Epithelial cell of umbilical artery (primary cell): ENCODE data around the gene SSBP3. TPM values are rescaled to one million over a fixed set of nuclear protein-coding genes. Genes with fewer than 3 reads are reported as not detected.

Experiments
- total RNA-seq: library from RNA; depleted of rRNA; stranded (reverse); fragments of >200 nt; gene quantifications from 2 replicates; pipeline ENCODE4 v1.2.3, GENCODE V29; 2014

SSBP3 gene
- total RNA-seq, result 8.8 and 11.4 TPM in 2 replicates

GRCh38 chr1:54406339-54407153, at the start of gene SSBP3:
TSS of gene SSBP3 (minus strand) at chr1:54406394.

DNA sequence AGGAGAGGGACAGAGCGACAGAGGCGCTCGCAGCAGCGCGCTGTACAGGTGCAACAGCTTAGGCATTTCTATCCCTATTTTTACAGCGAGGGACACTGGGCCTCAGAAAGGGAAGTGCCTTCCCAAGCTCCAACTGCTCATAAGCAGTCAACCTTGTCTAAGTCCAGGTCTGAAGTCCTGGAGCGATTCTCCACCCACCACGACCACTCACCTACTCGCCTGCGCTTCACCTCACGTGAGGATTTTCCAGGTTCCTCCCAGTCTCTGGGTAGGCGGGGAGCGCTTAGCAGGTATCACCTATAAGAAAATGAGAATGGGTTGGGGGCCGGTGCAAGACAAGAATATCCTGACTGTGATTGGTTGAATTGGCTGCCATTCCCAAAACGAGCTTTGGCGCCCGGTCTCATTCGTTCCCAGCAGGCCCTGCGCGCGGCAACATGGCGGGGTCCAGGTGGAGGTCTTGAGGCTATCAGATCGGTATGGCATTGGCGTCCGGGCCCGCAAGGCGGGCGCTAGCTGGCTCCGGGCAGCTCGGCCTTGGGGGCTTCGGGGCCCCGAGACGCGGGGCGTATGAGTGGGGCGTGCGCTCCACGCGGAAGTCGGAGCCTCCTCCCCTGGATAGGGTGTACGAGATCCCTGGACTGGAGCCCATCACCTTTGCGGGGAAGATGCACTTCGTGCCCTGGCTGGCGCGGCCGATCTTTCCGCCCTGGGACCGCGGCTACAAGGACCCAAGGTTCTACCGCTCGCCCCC, 206.3 kb downstream of the SSBP3 start, which contains the start of the genes CYB5RL and MRPL37:
Gene CYB5RL (minus strand): TSS at position 266 of the 754 bp plus-strand sequence. CDS start 4,414 bp downstream, outside the sequence.
Gene MRPL37 (plus strand): TSS at position 403 of the 754 bp plus-strand sequence. CDS start 77 bp downstream, at position 480.

Other genes with a start within 250 kb of the SSBP3 start
- 4.2 and 4.6 TPM in 2 replicates for gene CYB5RL, start 206.4 kb downstream of the SSBP3 start, total RNA-seq
- 49.7 and 66.3 TPM in 2 replicates for gene MRPL37, start 206.2 kb downstream of the SSBP3 start, total RNA-seq
- 3.6 and 3.9 TPM in 2 replicates for gene ACOT11, start 141.8 kb upstream of the SSBP3 start, total RNA-seq
- gene FAM151A, start 217.1 kb upstream of the SSBP3 start, total RNA-seq, result not detected in 2 replicates
- under 0.01 and 0.30 TPM in 2 replicates for gene MROH7, start 235.4 kb upstream of the SSBP3 start, total RNA-seq